HG03060 (cell line): ENCODE data around the gene ACOT12.
"Not testable (repeated sequence)": the region's sequence is repeated elsewhere in the genome, so short reads cannot be mapped to it uniquely, and the experiment has no call there.

ENCODE experiments used
- ATAC-seq: cut with Tn5 transposase; IDR thresholded peaks from one replicate; pipeline ENCODE4 v1.9.1; 2021; ENCODE audit warnings: low read depth, moderate number of reproducible peaks; ENCODE audit not compliant: unreplicated experiment

ACOT12 gene

GRCh38 chr5:81300921-81301270, 93.0 kb downstream of the ACOT12 start:
- no peak for ATAC-seq

- no peak for ATAC-seq
Observed at GRCh38 chr5:81297531-81297930, 96.4 kb downstream of the ACOT12 start.

- not testable (repeated sequence) for ATAC-seq
Observed at GRCh38 chr5:81294021-81294420, 99.9 kb downstream of the ACOT12 start.

- no peak for ATAC-seq
Observed at GRCh38 chr5:81292130-81292529, 101.8 kb downstream of the ACOT12 start.

GRCh38 chr5:81290146-81290545, 103.8 kb downstream of the ACOT12 start:
- ATAC-seq: no peak

- ATAC-seq: no peak
Observed at GRCh38 chr5:81288021-81288433, 105.9 kb downstream of the ACOT12 start.

- no peak for ATAC-seq
Observed at GRCh38 chr5:81286059-81286617, 107.8 kb downstream of the ACOT12 start.

GRCh38 chr5:81283976-81284375, 110.0 kb downstream of the ACOT12 start:
- no peak for ATAC-seq
